OCI-LY1 (cell line): ENCODE measurements around the gene MYB.

Source experiments
- H2AFZ ChIP-seq: fragments of 200-600 bp; sonication (generic), shearing (Covaris generic); 2 replicates; pipeline ENCODE4 v1.6.0; 2014; ENCODE audit warnings: antibody characterized with exemption, mild to moderate bottlenecking, low read length
- H3F3A ChIP-seq: fragments of 200-600 bp; sonication (generic), shearing (Covaris generic); 2 replicates; pipeline ENCODE4 v1.6.0; 2014; ENCODE audit warnings: mild to moderate bottlenecking, antibody characterized with exemption, low read length, moderate library complexity; ENCODE audit not compliant: insufficient read depth
- H3K27ac ChIP-seq: fragments of 200-600 bp; sonication (generic); 2 replicates; pipeline ENCODE4 v1.5.1; 2014; ENCODE audit warnings: low read length, mixed run types, mild to moderate bottlenecking, low read depth; ENCODE audit not compliant: poor library complexity, severe bottlenecking
- H3K27me3 ChIP-seq: fragments of 200-600 bp; sonication (generic); 2 replicates; pipeline ENCODE4 v1.6.0; 2014; ENCODE audit warnings: antibody characterized with exemption, mild to moderate bottlenecking, low read length, moderate library complexity; ENCODE audit not compliant: insufficient read depth
- H3K36me3 ChIP-seq: fragments of 200-600 bp; sonication (generic); 2 replicates; pipeline ENCODE4 v1.6.1; 2014; ENCODE audit warnings: mild to moderate bottlenecking, antibody characterized with exemption, low read length, moderate library complexity, mixed read lengths; ENCODE audit not compliant: insufficient read depth
- H3K4me1 ChIP-seq: fragments of 200-600 bp; sonication (generic); 2 replicates; pipeline ENCODE4 v1.5.1; 2014; ENCODE audit warnings: mild to moderate bottlenecking, low read length, moderate library complexity; ENCODE audit not compliant: insufficient read depth, severe bottlenecking
- H3K4me2 ChIP-seq: fragments of 200-600 bp; sonication (generic), shearing (Covaris generic); 2 replicates; pipeline ENCODE4 v1.6.1; 2014; ENCODE audit warnings: low read length
- H3K4me3 ChIP-seq: fragments of 200-600 bp; sonication (generic); 2 replicates; pipeline ENCODE4 v1.5.1; 2014; ENCODE audit warnings: low read length, low read depth, mild to moderate bottlenecking, mixed read lengths; ENCODE audit not compliant: poor library complexity, severe bottlenecking
- H3K79me2 ChIP-seq: fragments of 200-600 bp; shearing (Covaris generic); 2 replicates; pipeline ENCODE4 v1.6.1; 2016; ENCODE audit warnings: mixed run types, low read length, mixed read lengths; ENCODE audit not compliant: insufficient read depth
- H3K9ac ChIP-seq: fragments of 200-600 bp; sonication (generic), shearing (Covaris generic); 2 replicates; pipeline ENCODE4 v1.6.1; 2014; ENCODE audit warnings: mild to moderate bottlenecking, low read length, mixed read lengths
- H3K9me2 ChIP-seq: fragments of 200-600 bp; sonication (generic), shearing (Covaris generic); 2 replicates; pipeline ENCODE4 v1.6.1; 2014; ENCODE audit warnings: low read depth, mild to moderate bottlenecking, low read length, mixed read lengths
- H3K9me3 ChIP-seq: fragments of 200-600 bp; shearing (Covaris generic); 2 replicates; pipeline ENCODE4 v1.6.1; 2014; ENCODE audit warnings: low read length, mixed read lengths
- H4K20me1 ChIP-seq: fragments of 200-600 bp; sonication (generic), shearing (Covaris generic); 2 replicates; pipeline ENCODE4 v1.6.0; 2016; ENCODE audit warnings: mild to moderate bottlenecking, low read length; ENCODE audit not compliant: insufficient read depth
- CTCF ChIP-seq: fragments of 200-600 bp; sonication (generic), shearing (Covaris generic); IDR thresholded peaks from 2 replicates; pipeline ENCODE4 v1.5.1; 2017; ENCODE audit warnings: mild to moderate bottlenecking, antibody characterized with exemption, low read length, moderate library complexity, mixed read lengths
- EZH2 ChIP-seq: fragments of 200-600 bp; sonication (generic), shearing (Covaris generic); IDR thresholded peaks from 2 replicates; pipeline ENCODE4 v1.8.0; 2017; ENCODE audit warnings: borderline replicate concordance, mixed run types, mild to moderate bottlenecking, antibody characterized with exemption, low read length, moderate library complexity, mixed read lengths

The MYB gene

GRCh38 chr6:135193221-135193620 lies 12.1 kb downstream of the MYB start:
- no peak overlapping the region for H2AFZ ChIP-seq
- peaks cover 88% of the 10 kb centered on the region for H3K36me3 ChIP-seq
- H3K79me2 ChIP-seq, result no peaks in the 10 kb centered on the region
- TF ChIP-seq CTCF (no peak), EZH2 (no peak)
- no peak overlapping the region for H3K9ac ChIP-seq
- H3K9me2 ChIP-seq, result no peaks in the 10 kb centered on the region
- H3K27ac ChIP-seq, result no peak overlapping the region
- H3K4me1 ChIP-seq, result peaks cover 27% of the 10 kb centered on the region
- no peak overlapping the region for H3K4me3 ChIP-seq
- no peak overlapping the region for H3K4me2 ChIP-seq
- no peaks in the 10 kb centered on the region for H3K27me3 ChIP-seq
- H3F3A ChIP-seq, result no peaks in the 10 kb centered on the region
- H4K20me1 ChIP-seq, result no peaks in the 10 kb centered on the region
- H3K9me3 ChIP-seq, result no peaks in the 10 kb centered on the region

- Histone ChIP-seq H3K4me1 (peaks cover 27% of the 10 kb centered on the region), H3K4me3 (no peak overlapping the region), H3K9me3 (no peaks in the 10 kb centered on the region), H3K27me3 (no peaks in the 10 kb centered on the region), H4K20me1 (no peaks in the 10 kb centered on the region), H3K9me2 (no peaks in the 10 kb centered on the region), H3K36me3 (peaks cover 92% of the 10 kb centered on the region), H3K9ac (no peak overlapping the region), H2AFZ (no peak overlapping the region), H3K4me2 (no peak overlapping the region), H3K79me2 (no peaks in the 10 kb centered on the region), H3F3A (no peaks in the 10 kb centered on the region), H3K27ac (no peak overlapping the region)
- no peak for TF ChIP-seq EZH2
- TF ChIP-seq CTCF, result no peak
Measured at GRCh38 chr6:135195041-135195440, 13.9 kb downstream of the MYB start.

GRCh38 chr6:135195522-135195921 lies 14.4 kb downstream of the MYB start:
- no peaks in the 10 kb centered on the region for H3K9me3 ChIP-seq
- peaks cover 92% of the 10 kb centered on the region for H3K36me3 ChIP-seq
- H3K79me2 ChIP-seq, result no peaks in the 10 kb centered on the region
- no peak overlapping the region for H3K27ac ChIP-seq
- no peak overlapping the region for H2AFZ ChIP-seq
- H3K27me3 ChIP-seq, result no peaks in the 10 kb centered on the region
- H3F3A ChIP-seq, result no peaks in the 10 kb centered on the region
- no peaks in the 10 kb centered on the region for H4K20me1 ChIP-seq
- TF ChIP-seq CTCF (no peak), EZH2 (no peak)
- no peak overlapping the region for H3K4me2 ChIP-seq
- no peaks in the 10 kb centered on the region for H3K9me2 ChIP-seq
- H3K4me1 ChIP-seq, result peaks cover 25% of the 10 kb centered on the region
- no peak overlapping the region for H3K4me3 ChIP-seq
- H3K9ac ChIP-seq, result no peak overlapping the region
